Inferior parietal cortex (tissue), 1 donor: Measurements from ENCODE around the gene SLC6A9.

Source experiments
- DNase-seq: peaks from one replicate; pipeline ENCODE4 v3.0.0-alpha.2; 2016; ENCODE audit errors: extremely low spot score

Gene SLC6A9

DNA sequence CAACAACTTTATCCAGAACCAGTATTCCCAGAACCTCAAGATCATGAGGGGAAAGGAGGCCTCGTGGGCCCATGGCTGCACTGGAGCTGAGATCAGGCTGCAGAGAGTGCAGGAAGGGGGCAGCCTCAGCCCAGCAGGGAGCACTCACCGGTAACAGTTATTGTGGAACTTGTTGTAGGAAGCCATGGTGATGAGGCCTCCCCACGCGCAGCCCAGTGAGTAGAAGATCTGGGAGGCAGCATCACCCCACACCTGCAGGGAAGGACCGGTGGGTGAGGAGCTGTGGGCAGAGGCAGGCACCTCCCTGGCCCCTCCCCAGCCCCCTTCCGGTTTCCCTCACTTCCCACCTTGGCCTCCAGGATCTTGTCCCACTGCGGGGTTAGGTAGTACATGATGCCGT is 29.1 kb downstream of the SLC6A9 start:
- DNase-seq: no peak

DNA sequence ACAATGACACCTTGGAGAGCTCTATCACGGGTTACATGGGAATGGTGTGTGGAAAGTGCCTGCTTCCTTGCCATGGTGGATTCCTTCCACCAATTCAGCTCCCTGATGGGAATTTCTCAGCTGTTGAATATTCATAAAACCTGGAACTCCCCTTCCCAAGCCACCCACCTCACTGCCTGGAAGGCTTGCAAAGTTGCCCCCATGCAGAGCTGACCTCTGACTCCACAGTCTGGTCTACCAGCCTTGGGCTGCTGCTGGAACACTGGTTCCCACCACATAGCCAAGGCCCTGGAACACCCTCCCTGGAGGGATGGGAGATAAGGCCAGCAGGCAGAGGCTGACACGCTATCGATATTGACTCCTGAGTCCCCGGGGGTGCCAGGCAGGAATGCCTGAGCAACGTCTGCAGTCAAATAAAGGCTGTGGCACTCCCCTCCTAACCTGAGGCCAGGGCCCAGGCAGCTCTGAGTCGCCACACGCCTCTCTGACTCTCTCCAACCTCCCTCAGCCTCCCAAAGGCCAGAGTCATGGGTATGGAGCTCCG is 31.1 kb downstream of the SLC6A9 start:
- DNase-seq: no peak

DNA sequence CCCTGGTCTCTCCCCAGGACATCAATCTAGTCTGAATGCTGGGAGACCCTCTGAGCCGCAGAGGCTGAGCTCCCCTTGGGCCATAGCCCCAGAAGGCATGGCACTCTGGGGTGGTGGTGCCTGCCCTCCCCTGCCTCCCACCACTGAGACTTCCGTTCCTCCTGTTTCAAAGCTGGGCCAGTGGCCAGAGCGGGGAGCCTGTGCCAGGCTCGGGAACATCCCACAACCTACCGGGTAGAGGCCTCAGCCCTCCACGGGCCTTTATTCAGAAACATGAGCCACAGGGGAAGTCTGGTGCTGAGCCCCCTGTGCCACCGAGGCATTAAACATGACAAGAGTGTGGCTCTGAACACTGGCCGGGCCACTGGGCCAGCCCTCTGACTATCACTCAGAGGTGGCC is 31.8 kb downstream of the SLC6A9 start:
- no peak for DNase-seq

DNA sequence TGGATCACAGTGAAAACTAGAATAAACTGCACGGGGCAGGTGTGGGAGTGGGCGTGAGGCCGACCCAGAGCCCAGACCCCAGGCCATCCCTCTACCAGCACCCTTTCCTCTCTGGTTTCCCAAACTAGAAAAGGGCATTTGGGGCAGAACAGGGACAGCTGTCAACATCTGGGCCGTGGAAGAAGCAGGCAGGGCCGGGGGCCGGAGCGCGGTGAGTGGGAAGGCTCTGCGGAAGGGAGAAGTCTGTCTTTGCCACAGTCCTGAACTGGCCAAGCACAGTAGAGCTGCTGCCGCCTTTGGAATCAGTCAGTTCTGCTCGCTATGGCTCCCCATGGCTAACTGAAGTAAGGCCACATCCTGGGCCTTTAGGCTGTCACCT is 33.3 kb downstream of the SLC6A9 start:
- no peak for DNase-seq

DNA sequence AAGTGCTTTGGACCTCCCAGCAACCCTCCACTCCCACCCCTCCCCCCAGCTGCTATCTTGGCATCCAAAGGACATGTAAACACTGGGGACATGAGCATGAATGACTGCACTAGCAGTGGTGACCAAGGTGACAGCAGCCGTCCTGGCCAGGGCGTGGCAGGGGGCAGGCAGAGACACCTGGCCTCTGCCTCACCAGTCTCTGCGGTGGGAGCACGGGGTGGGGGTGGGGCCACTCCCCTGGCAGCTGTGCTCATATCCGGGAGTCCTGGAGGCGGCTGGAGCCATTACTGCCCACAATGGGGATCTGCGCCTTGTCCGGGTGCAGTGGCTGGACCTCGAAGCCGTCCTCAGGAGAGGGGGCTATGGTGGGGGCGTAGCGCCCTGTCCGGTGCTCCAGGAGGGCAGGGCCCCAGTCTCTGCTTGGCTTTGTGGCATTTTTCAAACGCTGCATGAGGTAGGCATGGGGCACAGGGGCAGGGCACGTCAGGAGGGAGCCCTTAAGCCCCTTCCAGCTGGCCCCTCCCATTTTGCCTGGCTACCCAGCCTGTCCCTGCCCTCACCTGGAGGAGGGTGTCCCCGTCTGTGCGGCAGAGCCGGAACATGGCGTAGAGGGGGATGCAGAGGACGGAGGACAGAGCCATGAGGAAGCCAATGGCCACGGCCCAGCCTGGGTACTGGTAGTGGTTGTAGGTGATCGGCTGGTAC is 33.8 kb downstream of the SLC6A9 start:
- DNase-seq: no peak

DNA sequence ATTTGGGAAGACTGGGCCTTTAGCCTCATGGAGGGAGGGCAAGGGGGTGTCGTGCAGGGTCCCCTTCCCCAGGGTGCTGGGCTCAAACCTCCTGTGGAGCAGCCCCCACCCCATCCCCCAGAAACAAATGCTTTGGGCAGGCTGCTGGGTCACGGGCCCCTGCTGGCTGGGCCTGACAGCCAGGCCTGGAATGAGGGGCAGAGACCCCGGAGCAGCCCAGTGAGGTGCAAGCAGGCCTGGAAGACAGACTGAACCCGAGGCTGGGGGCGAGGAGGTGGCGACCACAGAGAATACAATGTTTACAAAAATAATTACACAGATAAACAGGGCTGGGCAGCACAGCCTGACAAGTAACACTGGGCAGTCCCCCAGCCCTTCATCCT is 34.5 kb downstream of the SLC6A9 start:
- DNase-seq: no peak

DNA sequence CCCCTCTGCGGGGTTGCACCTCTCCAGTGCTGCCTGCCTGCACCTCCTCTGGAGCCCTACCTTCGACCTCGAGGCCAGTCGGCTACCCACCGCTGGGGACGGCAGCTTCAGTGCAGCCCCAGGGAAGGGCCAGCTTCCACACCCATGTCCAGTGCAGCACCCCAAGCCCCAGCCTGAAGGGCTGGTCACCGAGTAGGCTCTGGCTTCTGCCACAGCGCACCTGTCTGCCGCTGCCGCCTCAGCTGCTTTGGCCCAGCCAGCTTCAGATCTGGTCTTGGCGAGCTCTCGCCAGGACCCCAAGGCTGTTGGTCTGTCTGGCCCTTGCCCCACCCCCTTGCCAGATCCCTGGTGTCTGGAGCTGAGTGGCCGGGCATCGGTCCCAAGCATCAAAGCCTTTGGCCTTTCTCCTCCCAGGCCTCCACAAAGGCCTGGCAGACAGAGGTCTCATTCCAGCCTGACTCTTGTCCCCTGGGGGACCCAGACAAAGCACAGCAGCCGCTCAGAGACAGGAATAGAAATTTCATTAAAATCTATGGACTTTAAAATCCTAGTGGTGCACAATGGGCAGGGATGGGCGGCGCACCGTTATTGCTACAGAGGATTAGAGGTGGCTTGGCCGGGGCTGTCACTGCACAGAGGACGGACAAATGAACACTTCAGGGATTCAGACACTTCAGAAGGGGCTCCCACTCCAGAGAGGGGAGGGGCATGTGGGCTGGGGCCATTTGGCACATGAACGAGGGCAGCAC is 35.1 kb downstream of the SLC6A9 start:
- no peak for DNase-seq

DNA sequence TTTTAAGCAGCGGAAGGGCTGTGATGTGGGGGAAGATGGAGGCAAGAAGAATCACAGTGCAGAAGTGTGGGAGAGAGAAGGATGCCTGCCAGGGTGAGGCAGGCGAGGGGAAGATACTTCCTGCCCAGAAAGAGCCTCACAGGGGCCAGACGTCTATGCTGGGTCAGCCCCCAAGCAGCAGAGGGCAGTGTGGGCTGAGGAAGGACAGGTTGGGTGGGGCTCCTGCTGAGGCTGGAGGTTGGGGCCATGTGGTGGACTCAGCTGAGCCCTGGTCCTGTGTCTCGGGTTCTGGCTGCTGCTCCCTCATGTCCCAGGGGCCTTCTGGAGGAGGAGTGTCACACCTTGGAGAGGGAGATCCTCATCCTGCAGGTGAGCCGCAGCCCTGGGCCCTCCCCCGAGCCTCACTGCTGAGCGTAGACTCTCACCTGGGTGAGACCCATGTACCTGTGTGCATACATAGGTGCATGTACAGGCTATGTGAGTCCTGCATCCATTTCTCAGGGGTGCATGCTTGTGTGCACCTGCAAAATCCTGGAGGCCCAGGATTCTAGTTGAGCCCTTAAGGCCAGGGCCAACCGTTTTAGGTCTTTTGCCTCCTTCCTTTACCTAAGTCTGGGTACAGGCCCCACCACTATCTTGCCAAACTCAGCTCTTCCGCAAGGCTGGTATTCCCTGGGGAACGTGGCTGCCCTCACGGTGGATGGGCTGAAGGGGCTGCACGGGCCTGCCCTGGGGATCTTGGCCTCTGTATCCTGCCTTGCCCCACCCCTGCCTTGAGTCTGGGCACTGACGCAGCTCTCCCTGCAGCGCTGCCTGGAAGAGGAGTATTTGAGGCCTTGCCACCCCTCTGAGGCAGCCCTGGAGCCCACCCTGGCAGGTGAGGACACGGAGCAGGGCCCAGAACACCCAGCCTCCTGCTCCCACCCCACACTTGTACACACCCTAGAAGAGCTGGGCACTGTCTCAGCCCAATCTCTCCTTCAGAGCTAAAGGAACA is 36.2 kb downstream of the SLC6A9 start:
- no peak for DNase-seq

DNA sequence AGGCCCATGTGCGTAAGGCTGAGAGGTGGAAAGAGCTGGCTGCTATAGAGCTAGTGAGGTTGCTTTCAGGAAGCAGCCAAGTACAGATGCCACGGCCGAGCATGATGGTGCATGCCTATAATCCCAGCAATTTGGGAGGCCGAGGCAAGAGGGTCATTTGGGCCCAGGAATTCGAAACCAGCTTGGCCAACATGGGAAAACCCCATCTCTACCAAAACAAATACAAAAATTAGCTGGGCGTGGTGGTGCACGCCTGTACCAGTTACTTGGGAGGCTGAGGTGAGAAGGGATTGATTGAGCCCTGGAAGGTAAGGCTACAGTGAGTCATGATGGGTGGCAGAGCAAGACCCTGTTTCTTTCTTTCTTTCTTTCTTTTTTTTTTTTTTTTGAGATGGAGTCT is 37.2 kb downstream of the SLC6A9 start:
- DNase-seq: no peak

DNA sequence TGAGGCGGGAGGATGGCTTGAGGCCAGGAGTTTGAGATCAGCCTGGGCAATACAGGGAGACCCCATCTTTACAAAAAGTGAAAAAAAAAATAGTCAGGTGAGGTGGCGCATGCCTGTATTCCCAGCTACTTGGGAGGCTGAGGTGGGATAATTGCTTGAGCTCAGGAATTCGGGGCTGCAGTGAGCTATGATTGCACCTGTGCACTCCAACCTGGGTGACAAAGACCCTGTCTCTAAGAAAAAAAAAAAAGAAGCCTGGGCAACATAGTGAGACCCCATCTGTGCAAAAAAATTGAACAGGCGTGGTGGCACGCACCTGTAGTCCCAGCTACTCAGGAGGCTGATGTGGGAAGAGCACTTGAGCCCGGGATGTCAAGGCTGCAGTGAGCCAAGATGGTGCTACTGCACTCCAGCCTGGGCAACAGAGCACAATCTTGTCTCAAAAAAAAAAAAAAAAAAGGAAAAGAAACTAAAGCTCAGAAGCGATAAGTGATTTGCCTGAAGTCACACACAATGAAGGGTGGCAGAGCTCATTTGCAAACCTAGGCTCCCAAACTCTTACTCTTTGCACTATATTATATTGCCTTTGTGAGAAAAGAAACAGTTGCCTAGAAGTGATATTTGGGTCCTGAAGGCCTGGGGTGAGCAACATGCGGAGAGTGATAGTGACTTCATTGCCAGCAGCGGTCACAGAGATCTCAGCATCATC is 37.9 kb downstream of the SLC6A9 start:
- no peak for DNase-seq

DNA sequence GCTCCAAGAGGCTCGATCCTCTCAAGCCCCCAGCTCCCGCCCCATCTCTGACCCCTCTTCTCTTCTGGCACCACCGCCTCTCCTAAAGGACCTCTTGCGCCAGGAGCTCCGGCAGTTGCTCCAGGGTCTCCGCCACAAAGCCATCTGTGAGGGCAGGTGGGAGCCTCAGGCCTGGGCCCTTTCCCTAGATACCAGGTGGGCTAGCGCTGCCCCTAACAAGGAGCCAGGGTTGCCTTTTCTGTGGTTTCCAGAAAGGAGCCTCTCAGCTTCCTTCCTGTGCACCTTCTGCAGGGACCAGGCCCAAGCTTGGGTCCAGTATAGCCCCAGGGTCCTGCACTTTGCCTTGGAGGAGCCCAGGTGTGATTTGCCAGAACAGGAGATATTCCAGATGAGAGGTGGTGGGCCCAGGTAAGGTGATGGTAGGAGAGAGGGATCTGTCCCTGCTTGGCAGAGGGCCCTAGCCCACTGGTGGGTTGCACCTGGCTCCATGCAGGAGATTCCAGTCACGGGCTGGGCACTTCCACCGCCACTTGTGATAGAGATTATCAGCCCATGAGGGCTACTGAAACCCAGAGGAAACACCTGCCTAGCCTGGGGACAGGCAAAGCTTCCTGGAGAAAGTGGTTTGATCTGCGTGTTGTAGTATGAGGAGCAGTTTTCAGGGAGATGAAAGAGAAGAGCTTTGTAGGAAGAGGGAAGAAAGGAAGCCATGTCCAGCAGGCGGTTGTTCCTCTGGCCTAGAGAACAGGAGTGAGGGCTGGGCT is 38.8 kb downstream of the SLC6A9 start:
- DNase-seq: no peak

DNA sequence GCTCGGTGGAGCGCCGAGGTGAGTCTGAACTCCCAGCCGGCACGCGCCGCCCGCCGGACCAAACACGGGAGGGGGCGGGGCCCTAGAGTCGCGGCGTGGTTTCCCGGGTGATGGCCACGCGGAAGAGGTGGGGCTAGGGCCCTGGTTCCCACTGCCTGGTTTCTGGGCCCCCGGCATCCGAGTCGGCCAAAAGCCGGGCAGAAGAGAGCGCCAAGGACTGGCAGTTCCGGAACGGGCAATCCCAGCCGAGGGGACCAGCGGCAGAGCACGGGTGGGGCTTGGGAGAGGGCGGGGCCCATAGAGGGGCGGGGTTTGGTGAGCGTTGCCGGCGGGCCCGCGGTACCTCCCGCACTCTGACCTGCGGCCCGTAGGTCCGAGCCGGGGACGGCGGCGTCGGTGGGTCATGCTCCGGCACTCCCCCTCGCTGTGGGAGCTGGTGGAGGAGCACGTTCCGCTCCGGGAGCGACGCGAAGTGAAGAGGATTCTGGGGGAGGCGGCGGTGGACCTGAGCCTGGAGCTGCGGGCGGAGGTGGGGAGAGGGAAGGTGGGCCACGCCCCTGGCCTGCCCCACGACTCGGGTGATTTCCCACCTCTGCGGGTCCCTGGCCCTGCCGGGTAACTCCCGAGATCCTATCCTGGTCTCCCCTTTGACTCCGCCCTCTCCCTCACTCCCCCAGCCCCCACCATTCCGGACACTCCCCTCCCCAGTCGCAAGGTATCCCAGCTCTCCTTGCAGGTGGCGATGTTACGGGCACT is 39.6 kb downstream of the SLC6A9 start, which contains the start of gene CCDC24:
CCDC24 (plus strand) TSS at position 124 of the 756 bp plus-strand sequence; CDS start at position 404, 280 bp downstream.
- peak; percentile 69 for DNase-seq

DNA sequence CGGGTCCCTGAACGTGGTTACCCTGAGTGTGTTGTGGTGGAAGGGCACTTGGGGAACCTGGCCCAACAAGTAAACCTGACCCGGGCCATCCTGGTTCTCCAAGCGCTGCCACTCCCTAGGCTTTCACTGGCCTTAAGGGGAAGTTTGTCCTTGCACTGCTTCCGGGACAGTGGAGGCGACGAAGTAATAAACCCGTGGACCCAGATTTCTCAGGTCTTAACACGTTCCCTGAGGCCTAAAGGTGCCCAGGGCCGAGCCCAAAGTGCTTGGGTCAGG is 40.1 kb downstream of the SLC6A9 start:
- no peak for DNase-seq

DNA sequence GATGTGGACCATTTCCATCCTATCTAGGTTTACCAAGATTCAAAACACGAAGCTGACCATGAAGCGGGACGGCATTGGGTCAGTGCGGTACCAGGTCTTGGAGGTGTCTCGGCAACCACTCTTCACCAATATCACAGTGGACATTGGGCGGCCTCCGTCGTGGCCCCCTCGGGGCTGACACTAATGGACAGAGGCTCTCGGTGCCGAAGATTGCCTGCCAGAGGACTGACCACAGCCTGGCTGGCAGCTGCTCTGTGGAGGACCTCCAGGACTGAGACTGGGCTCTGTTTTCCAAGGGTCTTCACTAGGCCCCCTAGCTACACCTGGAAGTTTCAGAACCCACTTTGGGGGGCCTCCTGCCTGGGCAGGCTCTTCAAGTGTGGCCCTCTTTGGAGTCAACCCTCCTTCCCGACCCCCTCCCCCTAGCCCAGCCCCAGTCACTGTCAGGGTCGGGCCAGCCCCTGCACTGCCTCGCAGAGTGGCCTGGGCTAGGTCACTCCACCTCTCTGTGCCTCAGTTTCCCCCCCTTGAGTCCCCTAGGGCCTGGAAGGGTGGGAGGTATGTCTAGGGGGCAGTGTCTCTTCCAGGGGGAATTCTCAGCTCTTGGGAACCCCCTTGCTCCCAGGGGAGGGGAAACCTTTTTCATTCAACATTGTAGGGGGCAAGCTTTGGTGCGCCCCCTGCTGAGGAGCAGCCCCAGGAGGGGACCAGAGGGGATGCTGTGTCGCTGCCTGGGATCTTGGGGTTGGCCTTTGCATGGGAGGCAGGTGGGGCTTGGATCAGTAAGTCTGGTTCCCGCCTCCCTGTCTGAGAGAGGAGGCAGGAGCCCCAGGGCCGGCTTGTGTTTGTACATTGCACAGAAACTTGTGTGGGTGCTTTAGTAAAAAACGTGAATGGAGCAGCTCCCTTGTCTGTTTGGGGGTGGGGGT is 40.7 kb downstream of the SLC6A9 start:
- no peak for DNase-seq

DNA sequence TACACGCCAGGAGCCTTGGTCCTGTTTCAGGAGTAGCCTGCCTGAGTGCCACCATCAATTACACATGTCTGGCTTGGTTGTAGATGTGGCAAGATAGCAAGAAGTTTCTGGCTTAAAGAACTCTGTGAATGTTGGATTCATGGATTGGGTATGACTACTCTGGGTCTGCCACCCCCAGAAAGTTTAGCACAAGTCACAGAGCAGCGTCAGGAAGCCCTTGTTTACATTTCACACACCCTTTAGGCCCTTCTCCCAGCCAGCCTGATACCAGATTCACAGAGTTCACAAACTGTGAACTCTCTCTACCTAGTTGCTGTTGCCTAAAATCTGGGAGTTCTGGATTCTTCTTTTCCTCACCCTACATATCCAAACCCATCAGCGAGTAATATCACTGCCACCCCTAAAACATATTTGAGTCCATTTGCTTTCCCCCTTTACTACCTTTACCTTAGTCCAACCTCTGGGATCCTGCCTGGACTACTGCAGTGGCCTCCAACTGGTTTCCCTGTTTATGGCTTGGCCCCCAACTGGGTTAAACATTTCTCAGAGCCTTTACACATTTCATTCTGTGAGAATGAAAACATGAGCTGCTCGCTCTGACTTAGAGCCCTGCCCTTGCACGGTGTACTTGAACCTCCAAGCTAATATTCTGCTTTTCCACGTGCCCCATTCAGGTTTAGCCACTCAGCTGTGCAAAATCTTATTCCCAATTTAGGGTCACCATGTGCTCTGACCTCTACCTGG is 43.9 kb downstream of the SLC6A9 start:
- DNase-seq: no peak

DNA sequence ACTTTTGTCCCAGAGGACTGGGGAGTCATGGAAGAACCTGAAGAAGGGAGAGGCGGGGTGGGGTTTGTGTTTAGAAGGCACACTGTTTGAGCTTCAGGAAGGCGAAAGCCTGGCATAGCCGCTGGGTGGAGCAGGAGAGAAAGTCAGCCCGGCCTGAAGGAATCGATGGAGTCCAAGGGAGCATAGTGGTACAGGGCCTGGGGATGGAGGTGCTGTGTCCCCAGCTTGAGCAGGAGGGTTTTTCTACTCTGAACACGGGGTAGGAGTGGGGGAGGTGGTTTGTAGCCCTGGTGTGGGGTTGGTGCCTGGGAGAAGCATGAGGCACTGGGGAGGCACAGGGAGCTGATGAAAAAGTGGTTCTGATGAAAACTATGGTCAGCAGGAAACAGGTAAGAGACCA is 44.5 kb downstream of the SLC6A9 start:
- no peak for DNase-seq

DNA sequence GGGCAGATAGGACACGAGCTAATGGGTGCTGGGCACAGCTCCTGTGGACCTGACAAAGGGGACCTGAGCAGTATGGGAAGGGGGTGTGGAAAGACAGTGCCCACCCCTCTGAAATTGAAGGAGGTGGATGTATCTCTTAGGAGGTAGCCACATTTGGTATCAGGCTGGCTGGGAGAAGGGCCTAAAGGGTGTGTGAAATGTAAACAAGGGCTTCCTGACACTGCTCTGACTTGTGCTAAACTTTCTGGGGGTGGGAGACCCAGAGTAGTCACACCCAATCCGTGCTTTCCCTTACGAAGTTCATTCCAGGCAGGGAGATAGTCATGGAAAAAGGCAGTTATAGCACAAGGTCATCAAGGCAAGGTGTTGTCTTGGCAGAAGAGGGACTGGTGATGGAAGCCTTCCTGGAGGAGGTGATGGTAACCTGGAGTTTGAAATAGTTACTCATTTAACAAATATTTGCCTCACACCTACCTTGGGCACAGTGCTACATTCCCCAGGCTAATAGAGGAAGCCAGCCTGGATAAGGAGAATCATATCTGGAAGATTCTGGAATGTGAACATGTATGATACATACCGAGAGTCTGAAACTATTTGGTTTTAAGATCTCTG is 45.2 kb downstream of the SLC6A9 start:
- DNase-seq: no peak

DNA sequence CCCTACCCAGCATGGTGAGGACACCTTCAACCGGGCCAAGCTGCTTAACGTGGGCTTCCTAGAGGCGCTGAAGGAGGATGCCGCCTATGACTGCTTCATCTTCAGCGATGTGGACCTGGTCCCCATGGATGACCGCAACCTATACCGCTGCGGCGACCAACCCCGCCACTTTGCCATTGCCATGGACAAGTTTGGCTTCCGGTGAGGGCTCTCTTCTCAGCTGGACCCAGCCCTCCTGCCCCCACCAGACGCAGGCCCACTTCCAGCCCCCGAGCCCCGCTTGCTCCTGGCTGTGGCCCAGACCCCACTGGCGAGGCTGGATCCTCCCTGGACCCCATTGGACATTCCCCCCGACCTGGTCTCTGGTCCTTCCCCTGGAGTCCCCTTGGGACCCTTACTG is 46.4 kb downstream of the SLC6A9 start:
- no peak for DNase-seq
